KBM-7 (cell line): ENCODE measurements around the gene SLC2A5.
"Not testable (repeated sequence)": the region's sequence is repeated elsewhere in the genome, so short reads cannot be mapped to it uniquely, and the experiment has no call there.

ENCODE experiments used
- DNase-seq: peaks from one replicate; pipeline ENCODE4 v3.0.0-alpha.2; 2015
- in situ Hi-C: fragments of 300-500 bp; cut with MboI; formaldehyde crosslinking; loops from 2 replicates; pipeline ENCODE4 v1.14.3; 2020; ENCODE audit warnings: low sequenced_read_pairs, low pct_unique_long_range_greater_than_20kb, mixed read lengths

The SLC2A5 gene

DNA sequence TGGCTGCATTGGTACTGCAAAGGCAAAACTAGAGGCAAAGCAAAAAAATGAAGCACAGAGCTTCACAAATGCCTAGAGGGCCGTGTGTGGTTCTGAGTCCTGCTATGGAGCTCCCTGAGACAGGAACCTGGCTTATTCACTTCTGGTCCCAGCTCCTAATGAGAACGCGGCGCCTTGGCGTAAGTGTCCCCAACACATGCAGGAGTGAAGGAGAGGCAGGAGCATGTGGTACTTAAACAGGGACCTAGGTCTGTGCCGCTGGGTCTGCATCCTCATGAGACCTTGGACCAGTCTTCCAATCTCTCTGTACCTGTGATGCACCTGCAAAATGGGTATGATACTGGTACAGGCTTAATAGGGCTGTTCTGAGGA is 28.8 kb downstream of the SLC2A5 start:
- no peak for DNase-seq
- in situ Hi-C loops, result no loop called here

DNA sequence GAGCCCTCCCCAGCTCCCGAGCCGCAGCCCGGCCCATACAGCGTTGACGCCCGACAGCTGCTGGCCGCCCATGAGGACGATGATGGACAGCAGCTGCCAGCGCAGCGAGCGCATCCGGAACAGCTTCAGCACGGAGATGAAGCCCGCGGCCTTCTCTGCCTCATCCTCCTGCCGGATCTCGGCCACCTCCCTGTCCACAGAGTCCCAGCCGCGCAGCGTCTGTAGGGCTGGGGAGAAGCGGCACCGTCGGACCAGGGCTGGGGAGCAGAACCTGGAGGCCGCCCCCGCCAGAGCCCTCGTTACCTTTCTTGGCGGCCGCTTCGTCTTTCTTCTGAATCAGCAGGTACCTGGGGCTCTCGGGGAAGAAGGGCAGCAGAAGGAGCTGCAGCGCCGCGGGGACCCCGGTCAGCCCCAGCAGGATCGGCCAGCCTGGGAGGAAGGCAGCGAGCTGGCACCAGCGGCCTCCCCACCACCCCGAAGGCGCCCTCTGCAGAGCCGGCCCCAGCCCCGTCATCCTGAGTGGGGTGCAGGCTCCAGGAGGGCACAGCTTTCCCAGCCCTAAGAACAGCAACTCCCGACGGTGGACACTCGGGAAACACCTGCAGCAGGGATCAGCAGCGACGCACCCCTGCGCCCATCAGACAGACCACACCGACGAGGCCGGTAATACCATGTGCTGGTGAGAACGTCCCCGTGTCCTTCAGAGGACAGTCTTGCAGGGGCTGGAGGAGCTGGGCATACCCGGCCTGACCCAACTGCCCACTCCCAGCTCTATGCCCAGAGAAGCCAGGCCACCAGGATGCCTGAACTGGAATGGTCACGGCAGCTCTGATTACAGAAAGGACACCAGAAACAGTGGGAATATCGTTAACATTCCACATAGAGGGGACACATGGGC is 29.4 kb downstream of the SLC2A5 start:
- DNase-seq, result no peak
- in situ Hi-C loops, result no loop called here

- in situ Hi-C loops, result no loop called here
- DNase-seq, result no peak
Measured at GRCh38 chr1:9038881-9039760, 30.3 kb downstream of the SLC2A5 start.

DNA sequence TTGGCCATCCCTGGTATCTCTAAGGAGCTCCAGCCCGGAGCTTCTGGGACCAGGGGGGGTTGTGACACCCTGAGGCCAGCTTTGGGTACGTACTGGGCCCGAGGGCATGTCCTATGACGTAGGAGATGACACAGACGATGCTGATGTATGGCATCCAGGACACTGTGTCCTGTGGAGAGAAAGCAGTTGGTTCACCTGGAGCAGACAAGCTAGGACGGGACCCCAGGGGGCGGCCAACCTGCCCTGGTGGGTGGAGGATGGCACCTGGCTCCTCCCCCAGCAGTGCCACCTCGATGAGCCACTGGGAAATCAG is 31.1 kb downstream of the SLC2A5 start:
- in situ Hi-C loops, result no loop called here

DNA sequence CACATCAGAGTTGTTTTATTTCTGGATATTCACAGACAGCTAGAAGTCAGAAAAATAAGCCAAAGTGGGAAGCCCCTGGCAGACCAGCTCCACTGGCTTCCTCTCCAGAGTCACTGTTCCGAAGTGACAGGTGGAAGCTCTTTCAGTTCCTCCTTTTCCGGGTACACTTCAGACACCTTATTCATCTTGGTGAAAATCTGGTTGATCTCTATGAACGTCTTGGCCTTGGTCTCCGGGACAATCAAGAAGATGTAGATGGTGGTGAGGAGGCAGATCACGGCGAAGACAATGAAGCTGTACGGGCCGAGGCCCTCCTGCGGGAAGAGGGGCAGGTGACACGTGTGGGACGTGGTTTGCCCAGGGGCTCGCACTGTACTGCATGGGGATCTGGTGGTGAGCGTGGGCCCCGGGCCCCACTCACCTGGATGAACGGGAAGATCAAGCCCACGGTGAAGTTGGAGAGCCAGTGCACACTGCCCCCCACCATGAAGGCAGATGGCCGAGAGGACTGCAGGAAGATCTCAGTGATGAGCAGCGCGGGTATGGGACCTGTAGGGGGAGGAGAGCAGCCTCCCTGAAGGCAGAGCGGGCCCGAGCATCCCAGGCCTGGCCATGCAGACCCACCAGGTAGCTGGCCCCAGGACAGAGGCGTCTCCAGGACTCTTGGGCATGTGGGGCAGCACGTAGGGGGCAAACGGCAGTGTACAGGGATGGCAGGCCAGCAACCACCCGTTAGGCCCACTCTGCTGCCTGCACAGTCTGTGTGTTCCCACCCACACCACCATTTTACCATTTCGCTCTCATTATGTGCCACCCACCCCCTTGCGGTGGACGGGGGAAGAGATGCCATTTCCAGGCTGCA is 31.7 kb downstream of the SLC2A5 start:
- in situ Hi-C loops, result no loop called here
- DNase-seq, result no peak

More for the DNA sequence above, 31.1 kb downstream of the SLC2A5 start:
- no peak for DNase-seq

- DNase-seq, result no peak
- in situ Hi-C loops, result no loop called here
Measured at GRCh38 chr1:9035226-9035625, 34.2 kb downstream of the SLC2A5 start.

- in situ Hi-C loops, result no loop called here
- no peak for DNase-seq
Measured at GRCh38 chr1:9033363-9033762, 36.1 kb downstream of the SLC2A5 start.

DNA sequence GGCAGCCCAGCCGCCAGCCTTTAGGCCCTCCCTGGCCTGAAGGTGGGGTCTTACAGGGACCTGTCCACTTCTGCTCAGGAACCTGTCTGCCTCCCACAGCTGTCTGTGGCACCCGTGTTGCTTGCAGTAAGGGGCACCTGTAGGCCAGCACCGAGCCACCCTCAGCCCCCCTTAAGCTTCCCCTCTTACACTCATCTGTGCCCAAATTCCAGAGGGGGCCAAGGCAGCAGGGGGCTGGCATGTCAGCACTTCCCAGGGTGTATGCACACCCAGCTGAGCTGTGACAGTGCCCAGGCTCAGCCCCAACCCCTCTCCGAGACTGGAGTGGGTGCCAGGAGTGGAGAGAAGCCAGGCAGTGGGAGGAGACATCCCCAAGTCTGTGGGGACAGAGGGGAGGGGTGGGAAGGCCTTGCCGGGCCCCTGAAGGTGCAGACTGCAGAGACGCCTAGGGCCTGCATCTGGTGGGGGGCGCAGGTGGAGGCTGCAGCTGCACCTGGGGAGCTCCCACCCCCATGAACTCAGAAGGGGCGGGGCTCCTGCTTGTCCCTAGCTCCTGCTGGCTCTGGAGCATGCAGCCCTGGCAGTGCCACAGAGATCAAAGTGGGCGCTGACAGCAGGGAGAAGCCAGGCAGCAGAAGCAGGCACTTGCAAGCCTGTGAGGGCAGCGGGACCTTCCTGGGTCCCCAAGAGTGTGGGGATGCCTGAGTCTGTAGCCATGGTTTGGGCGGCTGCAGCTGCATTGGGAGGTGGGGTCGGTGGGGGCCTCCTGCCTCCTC is 37.8 kb downstream of the SLC2A5 start:
- in situ Hi-C loops, result no loop called here
- no peak for DNase-seq

- DNase-seq, in situ Hi-C loops: not testable (repeated sequence)
Measured at GRCh38 chr1:9031077-9031476, 38.4 kb downstream of the SLC2A5 start.

- in situ Hi-C loops, result loop anchor here (5.0 kb wide), 1 partner anchor 78 kb away; no protein-coding TSS in a partner anchor
- DNase-seq, result no peak
Measured at GRCh38 chr1:9028921-9029705, 40.3 kb downstream of the SLC2A5 start.

GRCh38 chr1:9027307-9027706 is 42.1 kb downstream of the SLC2A5 start:
- DNase-seq, result no peak
- in situ Hi-C loops, result loop anchor here (5.0 kb wide), 1 partner anchor 80 kb away; no protein-coding TSS in a partner anchor

- in situ Hi-C loops, result loop anchor here (5.0 kb wide), 1 partner anchor 82 kb away; no protein-coding TSS in a partner anchor
Measured at GRCh38 chr1:9025449-9025848, 44.0 kb downstream of the SLC2A5 start.

GRCh38 chr1:9024837-9025236 is 44.6 kb downstream of the SLC2A5 start:
- DNase-seq, result no peak
- in situ Hi-C loops, result loop anchor here (5.0 kb wide), 1 partner anchor 82 kb away; no protein-coding TSS in a partner anchor

More at GRCh38 chr1:9025449-9025848, 44.0 kb downstream of the SLC2A5 start:
- DNase-seq, result no peak

DNA sequence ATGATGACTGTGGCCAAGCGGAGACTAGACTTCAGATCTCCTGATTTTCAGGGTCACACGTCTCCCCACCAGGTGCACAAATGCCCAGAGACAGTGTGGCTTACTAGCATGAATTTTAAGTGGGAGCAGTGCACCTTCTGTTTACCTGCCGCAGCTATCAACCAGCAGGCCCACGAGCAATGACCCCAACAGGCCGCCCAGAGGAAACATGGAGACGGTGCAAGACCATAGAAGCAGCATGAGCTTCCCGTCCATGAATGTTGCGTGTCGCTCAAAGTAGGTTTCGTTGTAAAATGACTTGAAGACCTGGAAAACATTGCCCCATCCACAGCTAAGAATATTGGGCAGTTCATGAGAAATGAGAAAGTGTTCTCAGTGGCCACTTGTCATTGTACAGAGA is 46.7 kb downstream of the SLC2A5 start:
- DNase-seq, result no peak
- in situ Hi-C loops, result no loop called here

DNA sequence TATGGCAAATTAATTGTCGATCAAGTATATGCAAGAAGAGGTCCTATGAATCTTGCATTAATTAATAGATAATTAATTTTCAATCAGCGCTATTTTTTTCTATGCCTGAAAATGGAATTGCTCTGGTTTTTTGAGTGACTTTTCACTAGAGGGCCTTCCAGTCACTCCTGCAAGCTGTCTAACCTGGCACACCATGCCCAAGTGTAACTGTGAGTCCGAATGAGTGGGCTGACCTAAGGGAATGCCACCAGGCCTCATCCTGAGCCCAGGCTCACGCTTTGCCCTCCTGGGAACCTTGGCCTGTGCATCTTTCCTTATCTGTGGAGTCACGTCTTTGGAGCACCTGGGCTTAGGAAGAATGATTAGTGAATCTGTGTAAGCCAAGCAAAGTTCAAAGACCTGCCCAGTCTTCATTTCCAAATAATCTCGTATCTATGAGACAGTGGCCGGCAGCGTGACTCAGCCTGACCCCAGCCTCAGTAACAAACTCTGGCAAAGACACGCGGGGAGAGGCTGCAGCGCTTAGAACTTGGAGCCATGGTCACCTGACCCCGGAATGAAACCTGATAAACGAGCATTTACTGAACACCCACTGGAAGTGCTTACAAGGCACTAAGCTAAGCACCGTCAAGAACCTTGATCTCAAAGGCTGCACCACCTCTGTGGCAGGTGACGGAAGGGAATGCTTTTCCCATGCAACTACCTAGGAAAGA is 47.3 kb downstream of the SLC2A5 start:
- in situ Hi-C loops, DNase-seq: not testable (repeated sequence)

- in situ Hi-C loops, result no loop called here
- no peak for DNase-seq
Measured at GRCh38 chr1:9020305-9020704, 49.1 kb downstream of the SLC2A5 start.

GRCh38 chr1:9019896-9020295 is 49.5 kb downstream of the SLC2A5 start:
- in situ Hi-C loops, result no loop called here
- DNase-seq, result no peak
